SU-DHL-6 (cell line): ENCODE data around the gene UTS2B.

ENCODE experiments used
- H2AFZ ChIP-seq: fragments of 200-600 bp; sonication (generic); 2 replicates; pipeline ENCODE4 v1.6.1; 2014; ENCODE audit warnings: low read depth, mild to moderate bottlenecking, moderate library complexity, mixed read lengths, antibody characterized with exemption, low read length; ENCODE audit not compliant: severe bottlenecking
- H3F3A ChIP-seq: fragments of 200-600 bp; shearing (Covaris generic); 2 replicates; pipeline ENCODE4 v1.6.0; 2016; ENCODE audit warnings: antibody characterized with exemption, mild to moderate bottlenecking; ENCODE audit not compliant: insufficient read depth
- H3K27ac ChIP-seq: fragments of 200-600 bp; sonication (generic); 2 replicates; pipeline ENCODE4 v1.5.1; 2016; ENCODE audit warnings: low read depth, mild to moderate bottlenecking, low read length, moderate library complexity, mixed read lengths
- H3K27me3 ChIP-seq: fragments of 200-600 bp; sonication (generic), shearing (Covaris generic); 2 replicates; pipeline ENCODE4 v1.6.0; 2014; ENCODE audit warnings: mild to moderate bottlenecking, low read length
- H3K36me3 ChIP-seq: fragments of 200-600 bp; sonication (generic); 2 replicates; pipeline ENCODE4 v1.6.1; 2014; ENCODE audit warnings: mild to moderate bottlenecking, low read length, mixed read lengths
- H3K4me2 ChIP-seq: fragments of 300-600, 200-600 bp; shearing (Covaris generic), sonication (generic); 2 replicates; pipeline ENCODE4 v1.6.0; 2014; ENCODE audit warnings: low read length, low read depth, mild to moderate bottlenecking; ENCODE audit not compliant: poor library complexity, severe bottlenecking
- H3K4me3 ChIP-seq: fragments of 200-600 bp; sonication (generic); 2 replicates; pipeline ENCODE4 v1.5.1; 2014; ENCODE audit warnings: antibody characterized with exemption, low read length, mild to moderate bottlenecking, mixed read lengths; ENCODE audit not compliant: insufficient read depth, poor library complexity, severe bottlenecking
- H3K79me2 ChIP-seq: fragments of 200-600 bp; sonication (generic); 2 replicates; pipeline ENCODE4 v1.6.1; 2014; ENCODE audit warnings: mild to moderate bottlenecking, low read length, moderate library complexity; ENCODE audit not compliant: insufficient read depth
- H3K9ac ChIP-seq: fragments of 200-600 bp; sonication (generic); 2 replicates; pipeline ENCODE4 v1.7.0; 2014; ENCODE audit warnings: mild to moderate bottlenecking, low read length
- H3K9me2 ChIP-seq: fragments of 200-600 bp; sonication (generic); replicated peaks from 2 replicates; pipeline ENCODE4 v1.6.1; 2014; ENCODE audit warnings: low read length; ENCODE audit not compliant: insufficient read depth
- H3K9me3 ChIP-seq: fragments of 200-600 bp; sonication (generic); 2 replicates; pipeline ENCODE4 v1.6.1; 2014; ENCODE audit warnings: low read length, mixed read lengths; ENCODE audit not compliant: insufficient read depth
- H4K20me1 ChIP-seq: fragments of 200-600 bp; sonication (generic); 2 replicates; pipeline ENCODE4 v1.6.1; 2014; ENCODE audit warnings: low read depth, mild to moderate bottlenecking, antibody characterized with exemption, low read length, moderate library complexity, mixed read lengths
- CTCF ChIP-seq: fragments of 200-600 bp; sonication (generic); IDR thresholded peaks from one replicate; pipeline ENCODE4 v1.5.1; 2017; ENCODE audit warnings: antibody characterized with exemption, mild to moderate bottlenecking, low read length, moderate library complexity; ENCODE audit not compliant: insufficient read depth, poor library complexity, severe bottlenecking
- EZH2phosphoT487 ChIP-seq: fragments of 200-600 bp; sonication (generic), shearing (Covaris generic); conservative IDR thresholded peaks from 2 replicates; pipeline ENCODE4 v1.6.1; 2018; ENCODE audit warnings: mild to moderate bottlenecking, antibody characterized with exemption, low read length, moderate library complexity, mixed read lengths

The UTS2B gene

GRCh38 chr3:191237047-191237882 is 93.1 kb downstream of the UTS2B start:
- H3K9ac ChIP-seq, result no peak overlapping the region
- H4K20me1 ChIP-seq, result no peaks in the 10 kb centered on the region
- H2AFZ ChIP-seq, result no peak overlapping the region
- no peak overlapping the region for H3K4me2 ChIP-seq
- H3K27me3 ChIP-seq, result no peaks in the 10 kb centered on the region
- no peak overlapping the region for H3K27ac ChIP-seq
- H3F3A ChIP-seq, result no peaks in the 10 kb centered on the region
- H3K4me3 ChIP-seq, result no peak overlapping the region
- H3K36me3 ChIP-seq, result no peaks in the 10 kb centered on the region
- H3K9me3 ChIP-seq, result no peaks in the 10 kb centered on the region
- H3K9me2 ChIP-seq, result no peaks in the 10 kb centered on the region
- H3K79me2 ChIP-seq, result no peaks in the 10 kb centered on the region
- TF ChIP-seq EZH2phosphoT487 (no peak), CTCF (no peak)

- no peaks in the 10 kb centered on the region for H3K27me3 ChIP-seq
- no peak overlapping the region for H3K9ac ChIP-seq
- no peaks in the 10 kb centered on the region for H3K36me3 ChIP-seq
- TF ChIP-seq EZH2phosphoT487, result no peak
- no peaks in the 10 kb centered on the region for H3K9me3 ChIP-seq
- no peak overlapping the region for H3K4me2 ChIP-seq
- no peaks in the 10 kb centered on the region for H4K20me1 ChIP-seq
- H3K79me2 ChIP-seq, result no peaks in the 10 kb centered on the region
- no peak overlapping the region for H2AFZ ChIP-seq
- H3F3A ChIP-seq, result no peaks in the 10 kb centered on the region
- no peaks in the 10 kb centered on the region for H3K9me2 ChIP-seq
- no peak overlapping the region for H3K27ac ChIP-seq
- H3K4me3 ChIP-seq, result no peak overlapping the region
These were observed 93.7 kb downstream of the UTS2B start for GRCh38 chr3:191236646-191237045.

- no peak for TF ChIP-seq CTCF
- no peak for TF ChIP-seq EZH2phosphoT487
- no peaks in the 10 kb centered on the region for H3F3A ChIP-seq
These were observed 94.7 kb downstream of the UTS2B start for GRCh38 chr3:191235331-191236314.

More at GRCh38 chr3:191235331-191236314, 94.7 kb downstream of the UTS2B start:
- Histone ChIP-seq H3K9me2 (no peaks in the 10 kb centered on the region), H2AFZ (no peak overlapping the region), H3K27me3 (no peaks in the 10 kb centered on the region), H3K9ac (no peak overlapping the region), H3K27ac (no peak overlapping the region), H3K4me3 (no peak overlapping the region), H3K79me2 (no peaks in the 10 kb centered on the region), H3K4me2 (no peak overlapping the region), H3K36me3 (no peaks in the 10 kb centered on the region), H3K9me3 (no peaks in the 10 kb centered on the region), H4K20me1 (no peaks in the 10 kb centered on the region)
